Loucy (cell line): Measurements from ENCODE around the gene PDGFA.

ENCODE experiments used
- H2AFZ ChIP-seq: fragments of 200-600 bp; sonication (generic); 2 replicates; pipeline ENCODE4 v1.6.0; 2016; ENCODE audit warnings: antibody characterized with exemption, mild to moderate bottlenecking, low read length, moderate library complexity
- H3F3A ChIP-seq: fragments of 200-600 bp; 2 replicates; pipeline ENCODE4 v1.6.0; 2016; ENCODE audit warnings: antibody characterized with exemption, low read depth, mild to moderate bottlenecking
- H3K27me3 ChIP-seq: fragments of 200-600 bp; sonication (generic); 2 replicates; pipeline ENCODE4 v1.6.1; 2014; ENCODE audit warnings: low read length, mild to moderate bottlenecking; ENCODE audit not compliant: insufficient read depth, poor library complexity, severe bottlenecking
- H3K36me3 ChIP-seq: fragments of 200-600 bp; sonication (generic); 2 replicates; pipeline ENCODE4 v1.6.1; 2016; ENCODE audit warnings: low read length; ENCODE audit not compliant: insufficient read depth
- H3K4me1 ChIP-seq: fragments of 200-600 bp; sonication (generic); 2 replicates; pipeline ENCODE4 v1.5.1; 2014; ENCODE audit warnings: low read length, mild to moderate bottlenecking; ENCODE audit not compliant: insufficient read depth, poor library complexity, severe bottlenecking
- H3K4me2 ChIP-seq: fragments of 200-600 bp; sonication (generic); 2 replicates; pipeline ENCODE4 v1.6.0; 2014; ENCODE audit warnings: antibody characterized with exemption, low read length, low read depth, mild to moderate bottlenecking; ENCODE audit not compliant: poor library complexity, severe bottlenecking
- H3K4me3 ChIP-seq: fragments of 200-600 bp; sonication (generic); 2 replicates; pipeline ENCODE4 v1.5.1; 2014; ENCODE audit warnings: low read length, mild to moderate bottlenecking, mixed read lengths; ENCODE audit not compliant: poor library complexity, severe bottlenecking
- H3K79me2 ChIP-seq: fragments of 200-600 bp; sonication (generic); 2 replicates; pipeline ENCODE4 v1.6.1; 2014; ENCODE audit warnings: low read length; ENCODE audit not compliant: insufficient read depth
- H3K9ac ChIP-seq: fragments of 200-600 bp; sonication (generic); 2 replicates; pipeline ENCODE4 v1.6.0; 2014; ENCODE audit warnings: mild to moderate bottlenecking, low read depth, low read length, moderate library complexity; ENCODE audit not compliant: poor library complexity, severe bottlenecking
- H3K9me2 ChIP-seq: fragments of 200-600 bp; sonication (generic); replicated peaks from 2 replicates; pipeline ENCODE4 v1.6.1; 2016; ENCODE audit warnings: low read depth, low read length, mixed read lengths
- H3K9me3 ChIP-seq: fragments of 200-600 bp; sonication (generic); 2 replicates; pipeline ENCODE4 v1.6.1; 2014; ENCODE audit warnings: mild to moderate bottlenecking, antibody characterized with exemption, low read length, low read depth; ENCODE audit not compliant: insufficient read depth
- H4K20me1 ChIP-seq: fragments of 200-600 bp; sonication (generic); 2 replicates; pipeline ENCODE4 v1.6.0; 2014; ENCODE audit warnings: antibody characterized with exemption, low read length, mild to moderate bottlenecking; ENCODE audit not compliant: insufficient read depth, poor library complexity, severe bottlenecking
- EZH2phosphoT487 ChIP-seq: fragments of 200-600 bp; IDR thresholded peaks from 2 replicates; pipeline ENCODE4 v1.6.1; 2018; ENCODE audit warnings: antibody characterized with exemption, mild to moderate bottlenecking, moderate library complexity, borderline replicate concordance
- TF ChIP-seq, protein P1 (sequence below): fragments of 200-600 bp; sonication (generic); conservative IDR thresholded peaks from 2 replicates; pipeline ENCODE4 v1.5.1; 2014; ENCODE audit warnings: mild to moderate bottlenecking, antibody characterized with exemption, low read length

Gene PDGFA

DNA sequence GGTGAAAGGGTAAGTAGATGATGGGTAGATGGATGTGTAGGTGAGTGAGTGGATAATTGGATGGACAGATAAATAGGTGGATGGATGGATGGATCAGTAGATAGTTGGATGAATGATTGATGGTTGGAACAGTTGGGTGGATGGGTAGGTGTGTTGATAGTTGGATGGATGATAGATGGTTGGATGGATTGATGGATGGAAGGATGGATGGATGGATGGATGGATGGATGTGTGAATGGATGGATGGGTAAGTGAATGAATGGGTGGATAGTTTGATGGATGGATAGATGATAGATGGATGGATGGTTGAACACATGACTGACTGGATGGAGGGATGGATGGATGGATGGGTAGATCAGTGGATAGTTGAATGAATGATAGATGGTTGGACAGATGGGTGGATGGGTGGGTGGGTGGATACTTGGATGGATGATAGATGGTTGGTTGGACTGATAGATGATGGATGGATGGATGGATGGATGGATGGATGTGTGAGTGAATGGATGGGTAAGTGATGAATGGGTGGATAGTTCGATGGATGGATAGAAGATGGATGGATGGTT, 37.0 kb downstream of the PDGFA start:
- Histone ChIP-seq H3K9me2 (no peaks in the 10 kb centered on the region), H3K36me3 (no peaks in the 10 kb centered on the region), H2AFZ (no peak overlapping the region), H3K79me2 (no peaks in the 10 kb centered on the region), H3K4me1 (no peaks in the 10 kb centered on the region), H3K9me3 (peaks cover 29% of the 10 kb centered on the region), H3K4me2 (no peak overlapping the region), H3K27me3 (no peaks in the 10 kb centered on the region), H3F3A (no peaks in the 10 kb centered on the region), H3K9ac (no peak overlapping the region), H3K4me3 (no peak overlapping the region), H4K20me1 (no peaks in the 10 kb centered on the region)
- TF ChIP-seq, protein P1, sequence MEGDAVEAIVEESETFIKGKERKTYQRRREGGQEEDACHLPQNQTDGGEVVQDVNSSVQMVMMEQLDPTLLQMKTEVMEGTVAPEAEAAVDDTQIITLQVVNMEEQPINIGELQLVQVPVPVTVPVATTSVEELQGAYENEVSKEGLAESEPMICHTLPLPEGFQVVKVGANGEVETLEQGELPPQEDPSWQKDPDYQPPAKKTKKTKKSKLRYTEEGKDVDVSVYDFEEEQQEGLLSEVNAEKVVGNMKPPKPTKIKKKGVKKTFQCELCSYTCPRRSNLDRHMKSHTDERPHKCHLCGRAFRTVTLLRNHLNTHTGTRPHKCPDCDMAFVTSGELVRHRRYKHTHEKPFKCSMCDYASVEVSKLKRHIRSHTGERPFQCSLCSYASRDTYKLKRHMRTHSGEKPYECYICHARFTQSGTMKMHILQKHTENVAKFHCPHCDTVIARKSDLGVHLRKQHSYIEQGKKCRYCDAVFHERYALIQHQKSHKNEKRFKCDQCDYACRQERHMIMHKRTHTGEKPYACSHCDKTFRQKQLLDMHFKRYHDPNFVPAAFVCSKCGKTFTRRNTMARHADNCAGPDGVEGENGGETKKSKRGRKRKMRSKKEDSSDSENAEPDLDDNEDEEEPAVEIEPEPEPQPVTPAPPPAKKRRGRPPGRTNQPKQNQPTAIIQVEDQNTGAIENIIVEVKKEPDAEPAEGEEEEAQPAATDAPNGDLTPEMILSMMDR = no peak
- no peak for TF ChIP-seq EZH2phosphoT487

DNA sequence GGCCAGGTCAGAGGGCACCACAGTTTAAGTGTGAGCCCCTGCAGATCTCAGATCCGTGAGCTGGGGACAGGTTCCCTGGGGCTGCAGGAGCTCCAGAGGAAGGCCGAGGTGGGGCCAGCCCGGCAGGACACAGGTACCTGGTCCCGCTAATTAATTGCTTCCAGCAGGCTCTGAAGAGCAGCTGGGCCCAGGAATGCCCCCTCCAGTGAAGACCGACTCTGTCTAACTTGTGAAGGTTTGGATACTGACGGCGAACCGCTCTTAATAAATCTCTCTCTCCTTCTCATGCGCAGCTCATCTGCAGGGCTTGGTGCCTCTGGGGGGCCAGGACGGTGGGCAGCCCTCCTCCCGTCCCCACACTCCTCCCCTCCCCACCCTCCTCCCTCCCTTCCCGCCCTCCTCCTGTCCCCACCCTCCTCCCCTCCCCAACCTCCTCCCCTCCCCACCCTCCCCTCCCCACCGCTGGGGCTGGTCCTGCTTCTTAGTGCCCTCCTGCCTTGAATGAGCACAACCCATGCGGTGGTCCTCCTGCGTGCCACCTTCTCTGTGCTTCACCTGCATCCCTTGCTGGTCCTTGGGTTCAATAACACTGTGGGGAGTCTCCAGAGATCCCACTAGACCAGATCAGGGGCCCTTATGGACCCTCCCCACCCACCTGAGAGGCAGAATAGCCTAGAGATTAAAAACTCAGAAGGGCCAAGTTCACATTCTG, 38.3 kb downstream of the PDGFA start:
- H3K9me2 ChIP-seq = no peaks in the 10 kb centered on the region
- H4K20me1 ChIP-seq = no peaks in the 10 kb centered on the region
- no peaks in the 10 kb centered on the region for H3K4me1 ChIP-seq
- no peak overlapping the region for H3K9ac ChIP-seq
- H2AFZ ChIP-seq = no peak overlapping the region
- H3K36me3 ChIP-seq = no peaks in the 10 kb centered on the region
- H3F3A ChIP-seq = no peaks in the 10 kb centered on the region
- H3K79me2 ChIP-seq = no peaks in the 10 kb centered on the region
- no peak overlapping the region for H3K4me2 ChIP-seq
- peaks cover 27% of the 10 kb centered on the region for H3K9me3 ChIP-seq
- no peaks in the 10 kb centered on the region for H3K27me3 ChIP-seq
- TF ChIP-seq EZH2phosphoT487 = no peak
- TF ChIP-seq, protein P1 = no peak
- no peak overlapping the region for H3K4me3 ChIP-seq

DNA sequence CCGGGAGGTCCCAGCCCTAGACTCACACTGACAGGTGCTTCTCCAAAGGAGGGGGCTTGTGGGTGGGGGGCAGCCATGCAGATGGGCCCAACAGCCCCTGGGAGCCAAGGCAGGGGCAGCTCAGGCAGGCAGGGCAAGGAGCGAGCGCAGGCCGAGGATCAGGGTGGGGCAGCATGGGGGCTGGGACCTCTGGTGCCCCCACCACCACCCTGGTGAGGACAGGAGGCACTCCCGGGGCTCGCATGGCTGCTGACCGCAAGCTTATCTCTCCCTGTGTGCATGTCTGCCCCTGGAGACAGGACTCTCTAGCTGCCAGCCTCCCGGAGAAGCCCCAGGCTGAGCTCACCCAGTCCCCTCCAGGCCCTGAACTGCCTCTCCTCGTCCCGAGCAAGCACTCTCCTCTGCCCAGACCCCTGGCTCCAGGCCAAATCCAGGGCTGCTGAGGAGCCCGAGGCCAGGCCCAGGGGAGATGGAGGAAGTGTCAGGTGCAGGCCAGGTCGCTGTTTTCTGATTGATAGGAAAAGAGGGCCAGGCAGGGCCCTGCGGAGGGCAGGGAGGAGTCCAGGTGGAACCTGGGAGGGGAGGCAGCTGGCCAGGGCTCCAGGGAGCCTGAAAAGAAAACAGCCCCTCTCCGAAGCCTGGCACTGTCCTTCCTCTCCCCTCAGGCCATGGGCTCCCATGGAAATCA, 39.0 kb downstream of the PDGFA start:
- Histone ChIP-seq H3K4me3 (no peak overlapping the region), H3K9ac (no peak overlapping the region), H2AFZ (no peak overlapping the region), H3F3A (no peaks in the 10 kb centered on the region), H3K36me3 (no peaks in the 10 kb centered on the region), H3K9me3 (peaks cover 27% of the 10 kb centered on the region), H3K27me3 (no peaks in the 10 kb centered on the region), H3K9me2 (no peaks in the 10 kb centered on the region), H4K20me1 (no peaks in the 10 kb centered on the region), H3K79me2 (no peaks in the 10 kb centered on the region), H3K4me1 (no peaks in the 10 kb centered on the region), H3K4me2 (no peak overlapping the region)
- TF ChIP-seq, protein P1 = no peak
- no peak for TF ChIP-seq EZH2phosphoT487
